NT2/D1 (cell line): ENCODE measurements around the gene AFF3.

ENCODE experiments used
- DNase-seq: peaks from one replicate; pipeline ENCODE4 v3.0.0-alpha.2; 2011; ENCODE audit warnings: low read depth, low spot score
- H3K27me3 ChIP-seq: 2 replicates; pipeline ENCODE4 v1.6.0; 2011; ENCODE audit warnings: mild to moderate bottlenecking; ENCODE audit not compliant: insufficient read length, insufficient read depth
- H3K36me3 ChIP-seq: 2 replicates; pipeline ENCODE4 v1.6.1; 2011; ENCODE audit warnings: mild to moderate bottlenecking, low read length, mixed read lengths; ENCODE audit not compliant: insufficient read depth, insufficient read length
- H3K4me1 ChIP-seq: 2 replicates; pipeline ENCODE4 v1.5.1; 2011; ENCODE audit not compliant: insufficient read depth, insufficient read length
- H3K4me3 ChIP-seq: 2 replicates; pipeline ENCODE4 v1.5.1; 2011; ENCODE audit warnings: low read depth; ENCODE audit not compliant: insufficient read length
- H3K9ac ChIP-seq: 2 replicates; pipeline ENCODE4 v1.6.0; 2011; ENCODE audit warnings: low read depth; ENCODE audit not compliant: insufficient read length
- H3K9me3 ChIP-seq: 2 replicates; pipeline ENCODE4 v1.5.1; 2011; ENCODE audit warnings: mild to moderate bottlenecking, low read length; ENCODE audit not compliant: insufficient read depth
- SUZ12 ChIP-seq: IDR thresholded peaks from 2 replicates; pipeline ENCODE4 v1.6.1; 2011; ENCODE audit not compliant: insufficient read length, insufficient read depth; ENCODE audit errors: extremely low read depth
- YY1 ChIP-seq: IDR thresholded peaks from 2 replicates; pipeline ENCODE4 v1.6.1; 2011; ENCODE audit not compliant: insufficient read length, insufficient read depth
- ZNF274 ChIP-seq: IDR thresholded peaks from 2 replicates; pipeline ENCODE4 v1.6.1; 2011; ENCODE audit warnings: mild to moderate bottlenecking, low read depth, low read length

The AFF3 gene

GRCh38 chr2:99786636-99787390, 355.6 kb downstream of the AFF3 start:
- no peaks in the 10 kb centered on the region for H3K4me1 ChIP-seq
- no peak for DNase-seq
- H3K36me3 ChIP-seq = no peaks in the 10 kb centered on the region

GRCh38 chr2:99784946-99785345, 357.4 kb downstream of the AFF3 start:
- no peaks in the 10 kb centered on the region for H3K4me1 ChIP-seq
- no peaks in the 10 kb centered on the region for H3K36me3 ChIP-seq
- no peaks in the 10 kb centered on the region for H3K9me3 ChIP-seq
- no peak for TF ChIP-seq SUZ12
- no peaks in the 10 kb centered on the region for H3K27me3 ChIP-seq
- DNase-seq = no peak
- no peak overlapping the region for H3K4me3 ChIP-seq
- H3K9ac ChIP-seq = no peak overlapping the region

More at GRCh38 chr2:99786636-99787390, 355.6 kb downstream of the AFF3 start:
- no peak overlapping the region for H3K9ac ChIP-seq
- no peak overlapping the region for H3K4me3 ChIP-seq
- H3K9me3 ChIP-seq = no peaks in the 10 kb centered on the region
- no peaks in the 10 kb centered on the region for H3K27me3 ChIP-seq
- TF ChIP-seq SUZ12 (no peak), ZNF274 (no peak), YY1 (no peak)

GRCh38 chr2:99784282-99784681, 358.1 kb downstream of the AFF3 start:
- Histone ChIP-seq H3K9ac (no peak overlapping the region), H3K4me3 (no peak overlapping the region), H3K4me1 (no peaks in the 10 kb centered on the region), H3K9me3 (peaks cover 4% of the 10 kb centered on the region; the same call in 1 of the 2 replicates), H3K27me3 (no peaks in the 10 kb centered on the region), H3K36me3 (no peaks in the 10 kb centered on the region)
- no peak for DNase-seq
- TF ChIP-seq ZNF274 = no peak
- no peak for TF ChIP-seq YY1
- no peak for TF ChIP-seq SUZ12

- H3K9ac ChIP-seq = no peak overlapping the region
- DNase-seq = no peak
- no peaks in the 10 kb centered on the region for H3K36me3 ChIP-seq
- no peak overlapping the region for H3K4me3 ChIP-seq
- H3K4me1 ChIP-seq = no peaks in the 10 kb centered on the region
- TF ChIP-seq YY1 (no peak), ZNF274 (no peak), SUZ12 (no peak)
- peaks cover 19% of the 10 kb centered on the region for H3K9me3 ChIP-seq
- H3K27me3 ChIP-seq = no peaks in the 10 kb centered on the region
These were observed 362.1 kb downstream of the AFF3 start for GRCh38 chr2:99780276-99780675.

- TF ChIP-seq YY1 (no peak), ZNF274 (no peak), SUZ12 (no peak)
- Histone ChIP-seq H3K4me3 (no peak overlapping the region), H3K9ac (no peak overlapping the region), H3K4me1 (no peaks in the 10 kb centered on the region), H3K36me3 (no peaks in the 10 kb centered on the region), H3K27me3 (no peaks in the 10 kb centered on the region), H3K9me3 (peaks cover 19% of the 10 kb centered on the region)
- no peak for DNase-seq
These were observed 363.1 kb downstream of the AFF3 start for GRCh38 chr2:99779276-99779675.

GRCh38 chr2:99777656-99778290, 364.6 kb downstream of the AFF3 start:
- Histone ChIP-seq H3K4me1 (no peaks in the 10 kb centered on the region), H3K9me3 (peaks cover 19% of the 10 kb centered on the region), H3K36me3 (no peaks in the 10 kb centered on the region), H3K9ac (no peak overlapping the region), H3K27me3 (no peaks in the 10 kb centered on the region), H3K4me3 (no peak overlapping the region)
- TF ChIP-seq SUZ12 (no peak), ZNF274 (no peak), YY1 (no peak)
- DNase-seq = no peak

- Histone ChIP-seq H3K9me3 (peaks cover 19% of the 10 kb centered on the region), H3K9ac (no peak overlapping the region), H3K4me3 (no peak overlapping the region), H3K36me3 (no peaks in the 10 kb centered on the region), H3K4me1 (no peaks in the 10 kb centered on the region), H3K27me3 (no peaks in the 10 kb centered on the region)
- DNase-seq = no peak
- no peak for TF ChIP-seq ZNF274
These were observed 365.3 kb downstream of the AFF3 start for GRCh38 chr2:99776906-99777646.
